ENCODE measurements around the gene KCTD6.

DNA sequence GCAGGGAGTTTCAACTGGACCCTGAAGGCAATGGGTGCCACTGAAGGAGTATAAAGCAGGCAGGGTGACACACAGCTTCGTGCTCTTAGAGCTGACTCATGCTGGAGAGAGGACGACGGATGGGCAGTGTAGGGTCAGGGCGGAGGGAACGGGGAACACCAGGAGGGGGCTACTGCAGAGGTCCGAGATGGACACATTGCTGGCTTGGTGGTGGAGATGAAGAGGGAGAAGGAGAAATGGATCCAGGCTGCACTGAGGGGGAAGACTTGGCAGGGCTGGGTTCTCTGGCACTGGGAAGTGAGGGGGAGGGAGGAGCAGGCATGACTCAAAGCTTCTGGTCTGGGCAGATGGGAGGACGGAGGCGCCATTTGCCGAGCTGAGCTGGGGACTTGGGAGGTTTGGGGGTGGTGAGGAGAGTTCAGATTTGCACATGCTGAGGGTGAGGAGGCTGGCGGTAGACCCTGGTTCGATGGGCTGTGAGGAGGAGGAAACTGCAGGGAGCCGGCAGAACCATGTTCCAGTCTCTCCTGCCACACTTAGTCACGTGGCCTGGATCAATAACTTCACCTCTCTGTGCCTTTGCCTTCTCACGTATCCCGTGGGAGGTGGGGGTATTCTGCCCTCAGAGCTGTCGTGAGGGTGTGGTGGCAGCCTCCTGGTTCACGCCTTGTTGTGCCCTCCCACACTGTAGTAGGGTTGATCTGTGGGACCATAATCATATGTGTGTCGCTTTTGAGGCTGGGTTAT is 4.6 kb upstream of the KCTD6 start:
- no peak for TF ChIP-seq CTCF (IDR thresholded peaks at IDR 0.05; ENCODE audit: low read length)
- TF ChIP-seq EZH2 (IDR thresholded peaks at IDR 0.05; ENCODE audit: borderline replicate concordance, low read length): no peak
